CD14-positive monocyte (primary cell): Measurements from ENCODE around the gene MEIS2. TPM values are rescaled to one million over a fixed set of nuclear protein-coding genes. Genes with fewer than 3 reads are reported as not detected.

Experiments used
- DNase-seq, 3 donors: peaks; one replicate each; pipeline ENCODE4 v3.0.0-alpha.2; 2011 to 2022
- H2AFZ ChIP-seq: 2 replicates; pipeline ENCODE4 v1.6.0; 2012; ENCODE audit warnings: mild to moderate bottlenecking, low read depth, low read length, inconsistent platforms; ENCODE audit not compliant: insufficient read depth, poor library complexity, severe bottlenecking
- H3K27ac ChIP-seq, 2 donors: 1 replicate in 1 of 2; 2 replicates in 1 of 2; pipeline ENCODE4 v1.5.1; 2012 to 2013; ENCODE audit warnings: low read length in 2 of 2, control low read depth in 1 of 2, inconsistent platforms in 1 of 2, low read depth in 1 of 2, mild to moderate bottlenecking in 1 of 2
- H3K27me3 ChIP-seq, 2 donors: one replicate each; pipeline versions ENCODE4 v1.6.0 to v1.6.1; 2011 to 2013; ENCODE audit warnings: low read length in 2 of 2; ENCODE audit not compliant: control insufficient read depth in 2 of 2, insufficient read depth in 2 of 2
- H3K36me3 ChIP-seq, 2 donors: replicated peaks in 1 of 2; 1 replicate in 1 of 2; 2 replicates in 1 of 2; pipeline versions ENCODE4 v1.5.1 to v1.6.1; 2012 to 2013; ENCODE audit warnings: low read length in 2 of 2, control low read depth in 1 of 2, inconsistent platforms in 1 of 2, mild to moderate bottlenecking in 1 of 2; ENCODE audit not compliant: insufficient read depth in 2 of 2, control insufficient read depth in 1 of 2
- H3K4me1 ChIP-seq, 2 donors: 1 replicate in 1 of 2; 2 replicates in 1 of 2; pipeline versions ENCODE4 v1.5.1 to v1.6.1; 2012 to 2013; ENCODE audit warnings: low read length in 2 of 2, control low read depth in 1 of 2, inconsistent platforms in 1 of 2, mild to moderate bottlenecking in 1 of 2, moderate library complexity in 1 of 2; ENCODE audit not compliant: insufficient read depth in 2 of 2, control insufficient read depth in 1 of 2
- H3K4me2 ChIP-seq: replicated peaks from 2 replicates; pipeline ENCODE3; 2012; ENCODE audit warnings: low read length, moderate library complexity, mild to moderate bottlenecking; ENCODE audit not compliant: poor library complexity, severe bottlenecking; ENCODE audit errors: extremely low read depth
- H3K4me3 ChIP-seq, 3 experiments: fragments of 200-600 bp in 1 of 3; sonication (generic) in 1 of 3; replicated peaks in 1 of 3; 1 replicate in 2 of 3; 2 replicates in 1 of 3; pipeline ENCODE4 v1.5.1; 2011 to 2013; ENCODE audit warnings: low read length in 3 of 3, mild to moderate bottlenecking in 3 of 3, control low read depth in 2 of 3, low read depth in 2 of 3, inconsistent platforms in 1 of 3, moderate library complexity in 1 of 3
- H3K79me2 ChIP-seq: 2 replicates; pipeline ENCODE4 v1.6.0; 2012; ENCODE audit warnings: mild to moderate bottlenecking, control low read depth, inconsistent platforms, low read length, moderate library complexity; ENCODE audit not compliant: insufficient read depth
- H3K9ac ChIP-seq: 2 replicates; pipeline ENCODE4 v1.6.0; 2017; ENCODE audit warnings: low read length, mild to moderate bottlenecking; ENCODE audit not compliant: insufficient read depth, poor library complexity, severe bottlenecking
- H3K9me3 ChIP-seq, 2 donors: replicated peaks in 1 of 2; 1 replicate in 1 of 2; 2 replicates in 1 of 2; pipeline versions ENCODE4 v1.5.1 to v1.6.1; 2012 to 2013; ENCODE audit warnings: low read length in 2 of 2, control low read depth in 1 of 2; ENCODE audit not compliant: control insufficient read depth in 1 of 2, insufficient read depth in 1 of 2
- H4K20me1 ChIP-seq: 2 replicates; pipeline ENCODE4 v1.6.0; 2012; ENCODE audit warnings: mild to moderate bottlenecking, low read length, control low read depth, moderate library complexity; ENCODE audit not compliant: insufficient read depth
- H3K27ac Mint-ChIP-seq, 7 donors: one replicate each; pipeline ENCODE4 v1.8.0; 2020; ENCODE audit warnings: mild to moderate bottlenecking in 7 of 7, mixed read lengths in 7 of 7, moderate library complexity in 6 of 7, inconsistent platforms in 2 of 7
- H3K27me3 Mint-ChIP-seq, 3 donors: one replicate each; pipeline ENCODE4 v1.8.0; 2021 to 2022; ENCODE audit warnings: low read depth in 3 of 3, mild to moderate bottlenecking in 3 of 3, mixed read lengths in 3 of 3, moderate library complexity in 3 of 3, inconsistent platforms in 1 of 3
- H3K36me3 Mint-ChIP-seq, 2 donors: one replicate each; pipeline ENCODE4 v1.8.0; 2020; ENCODE audit warnings: mixed read lengths in 2 of 2, inconsistent platforms in 1 of 2, mild to moderate bottlenecking in 1 of 2
- H3K4me1 Mint-ChIP-seq: one replicate; pipeline ENCODE4 v1.8.0; 2020; ENCODE audit warnings: mild to moderate bottlenecking, mixed read lengths
- H3K4me3 Mint-ChIP-seq, 2 donors: one replicate each; pipeline ENCODE4 v1.8.0; 2020; ENCODE audit warnings: mild to moderate bottlenecking in 2 of 2, mixed read lengths in 2 of 2, moderate library complexity in 1 of 2
- H3K9me3 Mint-ChIP-seq, 7 donors: one replicate each; pipeline ENCODE4 v1.8.0; 2020 to 2022; ENCODE audit warnings: mixed read lengths in 7 of 7, mild to moderate bottlenecking in 6 of 7, moderate library complexity in 6 of 7, inconsistent platforms in 2 of 7
- CTCF ChIP-seq: fragments of 200-600 bp; IDR thresholded peaks from one replicate; pipeline ENCODE4 v1.8.0; 2022; ENCODE audit warnings: antibody characterized with exemption, mild to moderate bottlenecking
- WGBS: methylation state at CpG from one replicate; pipeline ENCODE4 v1.1.5; 2013; ENCODE audit warnings: missing lambda C conversion rate; ENCODE audit not compliant: insufficient coverage; 5-methylcytosine and 5-hydroxymethylcytosine counted together
- intact Hi-C, 2 donors: fragments of 100-400 bp; cut with micrococcal nuclease; formaldehyde crosslinking; loops; one replicate each; pipeline versions ENCODE4 v1.15.0 to v1.15.1; 2023
- polyA plus RNA-seq, 3 donors: library from polyadenylated mRNA; depleted of rRNA in 1 of 3; unstranded in 2 of 3; stranded (reverse) in 1 of 3; fragments of 300-500 nt in 2 of 3; fragments of >200 nt in 1 of 3; fragmentation: Illumina TruSeq in 2 of 3; gene quantifications; 1 replicate in 2 of 3; 2 replicates in 1 of 3; pipeline ENCODE4 v1.2.3, GENCODE V29; 2012 to 2021

Gene MEIS2
- polyA plus RNA-seq, 3 donors = not detected

GRCh38 chr15:36954486-36954885 is 145.9 kb downstream of the MEIS2 start:
- H3K27me3 Mint-ChIP-seq = no peaks in the 10 kb centered on the region
- no peaks in the 10 kb centered on the region for H3K36me3 Mint-ChIP-seq
- DNase-seq = no peak
- H3K9me3 Mint-ChIP-seq = peaks cover 0 to 3% (median 0%) of the 10 kb centered on the region in 7 donors
- Histone ChIP-seq H3K79me2 (no peaks in the 10 kb centered on the region), H3K4me2 (no peak overlapping the region), H4K20me1 (no peaks in the 10 kb centered on the region), H3K9me3 (no peaks in the 10 kb centered on the region), H3K4me1 (no peaks in the 10 kb centered on the region), H2AFZ (no peak overlapping the region), H3K4me3 (no peak overlapping the region), H3K36me3 (no peaks in the 10 kb centered on the region), H3K9ac (no peak overlapping the region), H3K27me3 (no peaks in the 10 kb centered on the region), H3K27ac (no peak overlapping the region)
- no CpG with 5 or more reads among the region's 1 CpG for WGBS
- no peak overlapping the region for H3K27ac Mint-ChIP-seq
- H3K4me3 Mint-ChIP-seq = no peak overlapping the region
- H3K4me1 Mint-ChIP-seq = no peaks in the 10 kb centered on the region
- no peak for TF ChIP-seq CTCF
- intact Hi-C loops = no loop called here

- intact Hi-C loops = no loop called here
- no peaks in the 10 kb centered on the region for H3K36me3 ChIP-seq
- Mint-ChIP-seq H3K36me3 (no peaks in the 10 kb centered on the region), H3K9me3 (peaks cover 0 to 3% (median 0%) of the 10 kb centered on the region in 7 donors), H3K27ac (no peak overlapping the region), H3K4me1 (no peaks in the 10 kb centered on the region), H3K4me3 (no peak overlapping the region), H3K27me3 (no peaks in the 10 kb centered on the region)
- no peak overlapping the region for H3K9ac ChIP-seq
- DNase-seq = no peak
- no peak overlapping the region for H3K27ac ChIP-seq
- H2AFZ ChIP-seq = no peak overlapping the region
- no peaks in the 10 kb centered on the region for H3K27me3 ChIP-seq
- H3K4me2 ChIP-seq = no peak overlapping the region
- no CpG with 5 or more reads among the region's 3 CpGs for WGBS
- no peaks in the 10 kb centered on the region for H4K20me1 ChIP-seq
- TF ChIP-seq CTCF = no peak
- H3K9me3 ChIP-seq = no peaks in the 10 kb centered on the region
- no peak overlapping the region for H3K4me3 ChIP-seq
- no peaks in the 10 kb centered on the region for H3K4me1 ChIP-seq
- H3K79me2 ChIP-seq = no peaks in the 10 kb centered on the region
These were observed 147.0 kb downstream of the MEIS2 start for GRCh38 chr15:36953346-36953745.
